BE2C (cell line): ENCODE results near the gene TNS4.

Experiments
- DNase-seq: peaks from one replicate; pipeline ENCODE4 v3.0.0-alpha.2; 2020
- H3K27me3 ChIP-seq: fragments of 250-450 bp; sonication (Bioruptor Pico); 2 replicates; pipeline ENCODE4 v1.5.1; 2020; ENCODE audit warnings: mild to moderate bottlenecking
- H3K36me3 ChIP-seq: fragments of 250-450 bp; sonication (Bioruptor Pico); 2 replicates; pipeline ENCODE4 v1.5.1; 2020; ENCODE audit warnings: mild to moderate bottlenecking
- H3K4me1 ChIP-seq: fragments of 250-450 bp; sonication (Bioruptor Pico); 2 replicates; pipeline ENCODE4 v1.5.1; 2020
- H3K4me3 ChIP-seq: 2 replicates; pipeline ENCODE4 v1.5.1; 2011; ENCODE audit warnings: low read depth, low read length
- H3K9me3 ChIP-seq: fragments of 250-450 bp; sonication (Bioruptor Pico); 2 replicates; pipeline ENCODE4 v1.5.1; 2020
- TF ChIP-seq, protein P1 (sequence below): IDR thresholded peaks from 2 replicates; pipeline ENCODE4 v1.5.1; 2012; ENCODE audit warnings: mild to moderate bottlenecking, low read depth, low read length

TNS4 gene

GRCh38 chr17:40540448-40540847, 39.0 kb upstream of the TNS4 start:
- H3K4me1 ChIP-seq = peaks cover 12% of the 10 kb centered on the region
- H3K27me3 ChIP-seq = no peaks in the 10 kb centered on the region
- H3K36me3 ChIP-seq = no peaks in the 10 kb centered on the region
- TF ChIP-seq, protein P1, sequence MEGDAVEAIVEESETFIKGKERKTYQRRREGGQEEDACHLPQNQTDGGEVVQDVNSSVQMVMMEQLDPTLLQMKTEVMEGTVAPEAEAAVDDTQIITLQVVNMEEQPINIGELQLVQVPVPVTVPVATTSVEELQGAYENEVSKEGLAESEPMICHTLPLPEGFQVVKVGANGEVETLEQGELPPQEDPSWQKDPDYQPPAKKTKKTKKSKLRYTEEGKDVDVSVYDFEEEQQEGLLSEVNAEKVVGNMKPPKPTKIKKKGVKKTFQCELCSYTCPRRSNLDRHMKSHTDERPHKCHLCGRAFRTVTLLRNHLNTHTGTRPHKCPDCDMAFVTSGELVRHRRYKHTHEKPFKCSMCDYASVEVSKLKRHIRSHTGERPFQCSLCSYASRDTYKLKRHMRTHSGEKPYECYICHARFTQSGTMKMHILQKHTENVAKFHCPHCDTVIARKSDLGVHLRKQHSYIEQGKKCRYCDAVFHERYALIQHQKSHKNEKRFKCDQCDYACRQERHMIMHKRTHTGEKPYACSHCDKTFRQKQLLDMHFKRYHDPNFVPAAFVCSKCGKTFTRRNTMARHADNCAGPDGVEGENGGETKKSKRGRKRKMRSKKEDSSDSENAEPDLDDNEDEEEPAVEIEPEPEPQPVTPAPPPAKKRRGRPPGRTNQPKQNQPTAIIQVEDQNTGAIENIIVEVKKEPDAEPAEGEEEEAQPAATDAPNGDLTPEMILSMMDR = no peak
- DNase-seq = no peak
- H3K4me3 ChIP-seq = no peak overlapping the region
- H3K9me3 ChIP-seq = no peaks in the 10 kb centered on the region

DNA sequence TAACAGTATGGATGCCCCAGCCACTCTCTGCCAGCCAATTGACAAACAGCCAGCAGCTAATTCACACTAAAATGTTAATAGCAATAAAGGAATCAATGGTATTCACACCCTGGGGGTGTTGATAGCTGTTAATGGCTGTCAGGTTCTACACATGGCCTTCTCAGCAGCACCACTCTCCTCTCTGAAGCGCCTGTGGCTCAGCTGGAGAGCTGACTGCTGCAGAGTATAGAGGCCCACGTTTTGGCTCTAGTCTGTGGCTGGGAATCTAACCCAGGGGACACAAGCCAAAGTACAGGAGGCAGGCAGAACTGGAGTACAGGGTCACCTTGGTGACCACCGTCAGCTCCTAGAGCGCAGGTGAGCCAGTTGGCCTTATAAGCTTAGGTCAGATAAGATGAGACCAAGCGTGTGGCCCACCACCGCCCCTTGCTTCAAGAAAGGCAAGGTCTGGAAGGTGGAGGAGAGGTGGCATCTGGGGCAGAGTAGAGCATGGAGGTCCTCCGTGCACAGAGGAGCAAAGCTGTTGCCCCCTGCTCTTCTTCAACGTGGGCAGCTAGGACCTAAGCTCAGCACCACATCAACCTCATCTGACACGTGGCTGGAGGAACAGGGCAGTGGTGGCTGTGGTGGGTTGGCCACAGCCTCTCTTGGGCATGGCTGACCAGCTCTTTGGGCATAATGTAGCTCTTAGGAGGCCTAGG, 38.4 kb upstream of the TNS4 start:
- H3K4me3 ChIP-seq = no peak overlapping the region
- no peaks in the 10 kb centered on the region for H3K9me3 ChIP-seq
- H3K4me1 ChIP-seq = peaks cover 12% of the 10 kb centered on the region
- H3K36me3 ChIP-seq = no peaks in the 10 kb centered on the region
- no peaks in the 10 kb centered on the region for H3K27me3 ChIP-seq
- no peak for DNase-seq
- TF ChIP-seq, protein P1 = no peak

DNA sequence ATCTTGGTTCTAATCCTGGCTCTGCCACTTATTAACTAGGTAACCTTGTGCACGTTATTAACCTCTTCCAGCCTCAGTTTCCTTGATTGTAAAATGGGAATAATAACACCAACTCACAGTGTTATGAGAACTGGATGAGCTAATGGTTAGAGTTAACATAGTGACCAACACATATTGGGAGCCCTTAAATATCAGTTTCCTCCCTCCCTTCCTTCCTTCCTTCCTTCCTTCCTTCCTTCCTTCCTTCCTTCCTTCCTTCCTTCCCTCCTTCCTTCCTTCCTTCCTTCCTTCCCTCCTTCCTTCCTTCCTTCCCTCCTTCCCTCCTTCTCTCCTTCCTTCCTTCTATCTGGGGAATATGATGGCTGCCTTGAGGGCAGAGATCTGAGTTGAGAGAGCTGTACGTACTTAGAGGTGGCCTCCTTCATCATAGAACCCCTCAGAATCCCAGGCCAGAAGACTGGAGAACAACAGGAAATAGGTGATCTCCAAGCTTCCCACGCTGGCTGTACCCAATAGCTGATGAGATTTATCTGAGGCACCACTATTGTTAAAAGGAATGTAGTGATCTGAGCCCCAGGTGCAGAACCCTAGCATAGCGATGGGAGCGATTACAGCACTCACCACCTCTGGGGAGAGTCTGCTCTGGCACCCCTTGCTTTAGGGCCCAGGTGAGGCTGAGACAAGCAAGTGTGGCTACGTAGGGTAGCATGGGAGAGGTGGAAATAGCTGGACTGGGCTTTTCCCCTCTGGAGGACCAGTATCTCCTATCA, 37.7 kb upstream of the TNS4 start:
- Histone ChIP-seq H3K27me3 (no peaks in the 10 kb centered on the region), H3K4me3 (no peak overlapping the region), H3K9me3 (no peaks in the 10 kb centered on the region), H3K36me3 (no peaks in the 10 kb centered on the region), H3K4me1 (peaks cover 12% of the 10 kb centered on the region)
- DNase-seq = no peak
- TF ChIP-seq, protein P1 = no peak

GRCh38 chr17:40538019-40538935, 36.9 kb upstream of the TNS4 start:
- no peak for DNase-seq
- TF ChIP-seq, protein P1 = no peak
- H3K4me3 ChIP-seq = no peak overlapping the region
- no peaks in the 10 kb centered on the region for H3K36me3 ChIP-seq
- H3K4me1 ChIP-seq = peaks cover 12% of the 10 kb centered on the region
- H3K9me3 ChIP-seq = no peaks in the 10 kb centered on the region
- no peaks in the 10 kb centered on the region for H3K27me3 ChIP-seq

DNA sequence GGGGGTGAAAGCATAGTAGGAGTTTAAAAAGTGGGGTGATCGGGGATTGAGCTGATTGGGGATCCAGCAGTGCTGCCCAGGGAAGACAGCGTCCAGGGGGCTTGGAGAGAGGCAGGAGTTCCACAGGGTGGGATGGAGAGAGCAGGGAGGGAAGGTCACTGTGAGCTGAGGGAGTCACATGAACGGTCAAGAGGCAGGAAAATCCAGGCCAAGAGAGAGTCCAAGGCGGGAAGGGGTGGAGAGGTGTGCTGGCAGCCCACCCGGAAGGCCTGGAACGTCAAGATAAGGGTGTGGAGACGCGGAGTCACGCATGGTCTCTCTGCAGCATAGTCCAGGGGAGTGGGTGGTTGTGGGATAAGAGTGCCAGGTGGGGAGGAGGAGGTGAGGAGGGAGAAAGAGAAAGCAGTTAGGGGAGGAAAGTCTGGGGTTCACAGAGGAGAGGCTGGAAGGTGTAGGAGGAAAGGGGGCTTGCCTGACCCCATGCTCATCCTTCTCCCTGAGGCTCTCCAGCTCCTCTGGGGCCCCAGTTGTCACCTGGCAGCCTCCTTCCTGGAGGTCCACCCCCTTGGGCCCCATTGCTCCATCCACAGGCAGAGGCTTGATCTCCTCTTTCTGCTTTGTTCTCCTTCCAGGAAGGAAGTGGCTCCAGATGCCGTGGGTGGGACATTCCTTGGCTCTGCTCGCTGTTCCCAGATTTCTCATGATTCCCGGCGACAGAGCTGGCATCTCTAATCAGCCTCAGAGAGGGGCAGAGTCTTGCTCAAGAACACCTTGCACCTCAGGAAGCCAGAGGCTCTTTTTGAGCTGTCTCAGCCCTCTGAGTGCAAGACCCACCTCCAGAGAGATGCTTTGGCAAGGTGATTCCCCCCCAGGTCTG, 35.1 kb upstream of the TNS4 start:
- TF ChIP-seq, protein P1 = no peak
- Histone ChIP-seq H3K4me1 (no peaks in the 10 kb centered on the region), H3K9me3 (no peaks in the 10 kb centered on the region), H3K4me3 (no peak overlapping the region), H3K36me3 (no peaks in the 10 kb centered on the region), H3K27me3 (no peaks in the 10 kb centered on the region)
- DNase-seq = no peak
